BJ (cell line): ENCODE measurements around the gene CDCA7. TPM values are rescaled to one million over a fixed set of nuclear protein-coding genes. Genes with fewer than 3 reads are reported as not detected.

ENCODE experiments used
- CTCF ChIA-PET: fragments of 350-600 bp; formaldehyde crosslinking; extraction: SDS; loops from one replicate; lab custom pipeline; 2021; ENCODE audit warnings: antibody characterized with exemption, inconsistent platforms; lab: Yijun Ruan, JAX
- POLR2A ChIA-PET: fragments of 300-600 bp; sonication (Branson Sonifier 250); formaldehyde crosslinking; extraction: SDS; loops from one replicate; lab custom pipeline; 2021; ENCODE audit warnings: antibody characterized with exemption; lab: Charles Lee
- DNase-seq: peaks from one replicate; pipeline ENCODE4 v3.0.0-alpha.2; 2011; ENCODE audit warnings: low read depth
- H3K27me3 ChIP-seq: 2 replicates; pipeline ENCODE4 v1.6.0; 2011; ENCODE audit warnings: low read length; ENCODE audit not compliant: control insufficient read depth, insufficient read depth
- H3K36me3 ChIP-seq: 2 replicates; pipeline ENCODE4 v1.5.1; 2011; ENCODE audit warnings: low read length; ENCODE audit not compliant: control insufficient read depth, insufficient read depth
- H3K4me3 ChIP-seq: 2 replicates; pipeline ENCODE4 v1.5.1; 2011; ENCODE audit warnings: low read depth, mild to moderate bottlenecking, control low read depth, low read length
- polyA plus RNA-seq: library from polyadenylated mRNA; depleted of rRNA; stranded (reverse); fragments of >200 nt; gene quantifications from 2 replicates; pipeline ENCODE4 v1.2.3, GENCODE V29; 2011
- TF ChIP-seq, protein P1 (sequence below): IDR thresholded peaks from 2 replicates; pipeline ENCODE4 v1.5.1; 2011; ENCODE audit warnings: low read depth, mild to moderate bottlenecking, control low read depth, inconsistent platforms, low read length, moderate library complexity; ENCODE audit not compliant: insufficient read depth

Gene CDCA7
- polyA plus RNA-seq, 1 experiment: 8.3 TPM

DNA sequence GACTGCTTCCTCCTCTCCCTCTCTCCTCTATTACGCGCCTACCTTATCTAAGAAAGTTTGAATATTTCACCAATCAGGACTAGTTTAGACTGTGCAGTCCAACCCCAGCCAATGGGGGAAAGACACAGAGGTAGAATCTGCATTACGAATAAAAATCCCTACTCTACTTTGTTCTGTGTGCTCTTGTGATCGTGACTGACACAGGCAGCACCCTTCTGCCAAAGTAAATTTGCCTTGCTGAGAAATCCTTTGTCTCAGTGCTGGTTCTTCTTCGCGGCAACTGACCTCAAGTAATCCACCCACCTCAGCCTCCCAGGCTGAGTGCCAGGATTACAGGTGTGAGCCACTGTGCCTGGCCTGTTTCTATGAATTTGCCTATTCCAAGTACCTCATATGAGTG, 8.6 kb upstream of the CDCA7 start:
- CTCF ChIA-PET: no interaction called here
- POLR2A ChIA-PET: no interaction called here

DNA sequence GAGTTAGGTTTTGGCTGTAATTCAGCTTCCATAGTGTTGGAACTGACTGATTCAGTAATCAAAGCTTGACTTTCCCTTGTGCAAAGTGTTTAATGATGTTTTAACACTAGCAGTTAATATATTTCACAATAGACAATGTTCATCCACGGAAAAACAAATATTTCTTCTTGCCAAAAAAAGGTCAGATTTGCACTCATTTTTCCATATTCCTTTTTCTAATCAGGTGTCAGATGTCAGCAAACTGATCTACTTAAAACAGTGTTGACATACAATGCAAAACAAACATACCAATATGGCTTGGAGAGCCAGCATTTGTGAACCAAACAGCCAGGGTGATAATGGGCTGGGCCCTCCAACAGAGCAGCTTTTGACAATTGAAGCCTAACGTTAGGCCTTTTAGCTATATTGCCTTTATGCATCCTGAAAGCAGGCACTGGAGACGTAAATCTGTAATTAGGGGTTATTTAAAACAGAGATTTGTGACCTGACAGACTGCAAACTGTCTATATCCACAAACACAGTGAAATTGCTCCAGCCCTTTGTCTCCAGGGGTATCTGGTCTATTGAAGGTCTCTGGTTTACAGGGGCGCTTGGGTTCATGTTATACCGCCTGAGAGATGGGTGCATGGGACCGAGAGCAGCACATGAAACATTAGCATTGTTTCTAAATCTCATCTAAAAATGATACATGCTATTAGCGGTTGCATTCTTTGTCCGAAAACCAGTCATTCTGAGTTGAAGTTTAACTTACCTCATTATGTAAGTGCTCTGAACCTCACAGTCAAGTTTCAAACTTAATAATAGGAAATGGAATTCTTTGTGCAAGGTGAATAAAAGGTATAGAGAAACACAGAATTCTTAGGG, 7.1 kb upstream of the CDCA7 start:
- DNase-seq: no peak
- Histone ChIP-seq H3K36me3 (no peaks in the 10 kb centered on the region), H3K4me3 (no peak overlapping the region), H3K27me3 (peaks cover 4% of the 10 kb centered on the region; the same call in 1 of the 2 replicates)
- ChIA-PET POLR2A (no interaction called here), CTCF (no interaction called here)
- TF ChIP-seq, protein P1, sequence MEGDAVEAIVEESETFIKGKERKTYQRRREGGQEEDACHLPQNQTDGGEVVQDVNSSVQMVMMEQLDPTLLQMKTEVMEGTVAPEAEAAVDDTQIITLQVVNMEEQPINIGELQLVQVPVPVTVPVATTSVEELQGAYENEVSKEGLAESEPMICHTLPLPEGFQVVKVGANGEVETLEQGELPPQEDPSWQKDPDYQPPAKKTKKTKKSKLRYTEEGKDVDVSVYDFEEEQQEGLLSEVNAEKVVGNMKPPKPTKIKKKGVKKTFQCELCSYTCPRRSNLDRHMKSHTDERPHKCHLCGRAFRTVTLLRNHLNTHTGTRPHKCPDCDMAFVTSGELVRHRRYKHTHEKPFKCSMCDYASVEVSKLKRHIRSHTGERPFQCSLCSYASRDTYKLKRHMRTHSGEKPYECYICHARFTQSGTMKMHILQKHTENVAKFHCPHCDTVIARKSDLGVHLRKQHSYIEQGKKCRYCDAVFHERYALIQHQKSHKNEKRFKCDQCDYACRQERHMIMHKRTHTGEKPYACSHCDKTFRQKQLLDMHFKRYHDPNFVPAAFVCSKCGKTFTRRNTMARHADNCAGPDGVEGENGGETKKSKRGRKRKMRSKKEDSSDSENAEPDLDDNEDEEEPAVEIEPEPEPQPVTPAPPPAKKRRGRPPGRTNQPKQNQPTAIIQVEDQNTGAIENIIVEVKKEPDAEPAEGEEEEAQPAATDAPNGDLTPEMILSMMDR: no peak

More for the DNA sequence above, 8.6 kb upstream of the CDCA7 start:
- Histone ChIP-seq H3K4me3 (no peak overlapping the region), H3K27me3 (0 out of 2 replicates have a peak, but pooled peaks cover 2% of the 10 kb centered on the region), H3K36me3 (no peaks in the 10 kb centered on the region)
- TF ChIP-seq, protein P1: no peak
- DNase-seq: no peak

DNA sequence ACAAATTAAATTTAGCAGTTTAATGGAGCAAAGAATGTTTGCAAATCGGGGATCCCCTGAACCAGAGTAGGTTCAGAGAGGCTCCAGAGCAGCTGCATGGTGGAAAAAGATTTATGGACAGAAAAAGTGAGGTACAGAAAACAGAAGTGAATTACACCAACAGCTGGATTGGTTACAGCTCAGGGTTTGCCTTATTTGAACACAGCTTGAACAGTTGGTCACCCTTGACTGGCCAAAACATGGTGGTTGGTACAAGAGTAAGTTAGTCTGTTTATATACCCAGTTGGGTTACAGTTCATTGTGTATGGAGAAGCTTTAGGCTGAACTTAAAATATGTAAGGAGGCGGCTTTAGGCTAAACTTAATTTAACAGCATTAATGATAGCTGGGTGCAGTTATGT, 5.4 kb upstream of the CDCA7 start:
- DNase-seq: no peak
- ChIA-PET POLR2A (no interaction called here), CTCF (interaction anchor here (0.8 kb wide), 1 partner anchor 9 kb away, joined by 3 read pairs; no protein-coding TSS in a partner anchor)
- TF ChIP-seq, protein P1: no peak
- Histone ChIP-seq H3K4me3 (no peak overlapping the region), H3K27me3 (peaks cover 5% of the 10 kb centered on the region), H3K36me3 (no peaks in the 10 kb centered on the region)

DNA sequence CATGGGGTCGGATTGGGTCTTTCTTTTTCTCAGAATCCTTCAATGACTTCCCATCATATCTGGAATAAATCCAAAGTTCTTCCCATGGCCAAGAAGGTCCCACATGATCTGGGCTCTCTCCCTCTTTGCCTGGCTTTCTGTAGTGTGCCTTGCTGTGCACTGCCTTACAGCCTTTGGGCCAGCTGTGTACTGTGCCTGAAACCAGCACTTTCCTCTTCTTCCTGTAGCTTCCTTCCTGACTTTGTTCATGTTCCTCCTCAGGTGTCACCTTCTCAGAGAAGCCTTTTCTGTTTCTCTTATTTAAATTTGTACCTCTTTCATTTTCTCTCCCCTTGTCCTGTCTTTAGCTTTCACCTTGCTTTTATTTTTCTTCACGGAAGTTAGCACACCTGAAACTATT, 4.3 kb upstream of the CDCA7 start:
- TF ChIP-seq, protein P1: no peak
- DNase-seq: no peak
- ChIA-PET CTCF (no interaction called here), POLR2A (no interaction called here)
- Histone ChIP-seq H3K36me3 (no peaks in the 10 kb centered on the region), H3K4me3 (no peak overlapping the region), H3K27me3 (peaks cover 5% of the 10 kb centered on the region)

DNA sequence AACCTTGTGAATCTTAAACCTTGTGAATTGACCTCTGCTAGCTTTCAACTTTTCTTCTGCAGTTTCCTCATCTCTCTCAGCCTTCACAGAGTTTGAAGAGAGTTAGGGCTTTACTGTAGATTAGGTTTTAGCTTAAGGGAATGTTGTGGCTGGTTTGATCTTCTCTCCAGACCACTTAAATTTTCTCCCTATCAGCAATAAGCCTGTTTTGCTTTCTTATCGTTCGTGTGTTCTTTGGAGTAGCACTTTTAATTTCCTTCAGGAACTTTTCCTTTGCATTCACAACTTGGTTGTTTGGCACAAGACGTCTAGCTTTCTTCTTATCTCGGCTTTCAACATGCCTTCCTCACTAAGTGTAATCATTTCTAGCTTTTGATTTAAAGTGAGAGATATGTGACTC, 2.8 kb upstream of the CDCA7 start:
- Histone ChIP-seq H3K36me3 (no peaks in the 10 kb centered on the region), H3K4me3 (no peak overlapping the region), H3K27me3 (peaks cover 5% of the 10 kb centered on the region)
- DNase-seq: no peak
- CTCF ChIA-PET: no interaction called here
- POLR2A ChIA-PET: no interaction called here
- TF ChIP-seq, protein P1: no peak
